Left ventricle myocardium inferior (tissue), 1 donor: ENCODE measurements around the gene CRIP2. TPM values are rescaled to one million over a fixed set of nuclear protein-coding genes. Genes with fewer than 3 reads are reported as not detected.
A peak's percentile ranks its signal among the peaks of the same experiment; 100 is the strongest.

Source experiments
- DNase-seq: peaks from one replicate; pipeline ENCODE4 v3.0.0-alpha.2; 2020
- H3K27ac ChIP-seq: fragments of 200-600 bp; replicated peaks from 2 replicates; pipeline ENCODE4 v1.8.0; 2021
- H3K27me3 ChIP-seq: fragments of 200-600 bp; 2 replicates; pipeline ENCODE4 v1.8.0; 2021; ENCODE audit warnings: low read depth
- H3K36me3 ChIP-seq: fragments of 200-600 bp; 2 replicates; pipeline ENCODE4 v1.8.0; 2021
- H3K4me1 ChIP-seq: fragments of 200-600 bp; 2 replicates; pipeline ENCODE4 v1.8.0; 2021
- H3K4me3 ChIP-seq: fragments of 200-600 bp; 2 replicates; pipeline ENCODE4 v1.8.0; 2021; ENCODE audit warnings: mild to moderate bottlenecking, moderate library complexity
- H3K9me3 ChIP-seq: fragments of 200-600 bp; replicated peaks from 2 replicates; pipeline ENCODE4 v1.8.0; 2021
- CTCF ChIP-seq: fragments of 200-600 bp; IDR thresholded peaks from 2 replicates; pipeline ENCODE4 v1.8.0; 2021; ENCODE audit warnings: antibody characterized with exemption, mild to moderate bottlenecking, borderline replicate concordance
- intact Hi-C: fragments of 100-400 bp; cut with micrococcal nuclease; formaldehyde crosslinking; loops from one replicate; pipeline ENCODE4 v1.11.0; 2022
- total RNA-seq: library from RNA; stranded (reverse); fragmentation: NEBNext Ultra II Directional; extraction: Animal tissue kit (Norgen Biotek cat#: 25700); gene quantifications from one replicate; pipeline ENCODE4 v1.2.1, GENCODE V29; 2021
- donor health status: DM: no; HTN: yes; CAD: no; lungs with severe emphysema.

The CRIP2 gene
- total RNA-seq, 1 donor from 2014 or later, result 1,068 TPM

GRCh38 chr14:105486974-105487448 lies 12.4 kb downstream of the CRIP2 start:
- no peak for TF ChIP-seq CTCF
- Histone ChIP-seq H3K27ac (peak overlapping the region; percentile 100), H3K4me1 (peaks cover 92% of the 10 kb centered on the region), H3K4me3 (peak overlapping the region; percentile 87), H3K9me3 (no peaks in the 10 kb centered on the region), H3K36me3 (no peaks in the 10 kb centered on the region), H3K27me3 (no peaks in the 10 kb centered on the region)
- DNase-seq, result peak; percentile 88
- intact Hi-C loops, result no loop called here

GRCh38 chr14:105487449-105487985 lies 12.9 kb downstream of the CRIP2 start:
- no peak for TF ChIP-seq CTCF
- intact Hi-C loops, result no loop called here
- Histone ChIP-seq H3K4me3 (peak overlapping the region; percentile 87), H3K4me1 (peaks cover 92% of the 10 kb centered on the region), H3K27me3 (no peaks in the 10 kb centered on the region), H3K9me3 (no peaks in the 10 kb centered on the region), H3K36me3 (no peaks in the 10 kb centered on the region), H3K27ac (peak overlapping the region; percentile 100)
- peak; percentile 67 for DNase-seq

- Histone ChIP-seq H3K4me1 (peaks cover 90% of the 10 kb centered on the region), H3K9me3 (no peaks in the 10 kb centered on the region), H3K27me3 (no peaks in the 10 kb centered on the region), H3K4me3 (peak overlapping the region; percentile 87), H3K27ac (peak overlapping the region; percentile 100), H3K36me3 (no peaks in the 10 kb centered on the region)
- intact Hi-C loops, result no loop called here
- peak; percentile 26 for DNase-seq
- TF ChIP-seq CTCF, result no peak
These were observed 13.6 kb downstream of the CRIP2 start for GRCh38 chr14:105487986-105488777.

- intact Hi-C loops, result no loop called here
- H3K4me1 ChIP-seq, result peaks cover 83% of the 10 kb centered on the region
These were observed 14.3 kb downstream of the CRIP2 start for GRCh38 chr14:105488781-105489541.

More at GRCh38 chr14:105488781-105489541, 14.3 kb downstream of the CRIP2 start:
- Histone ChIP-seq H3K36me3 (no peaks in the 10 kb centered on the region), H3K27me3 (no peaks in the 10 kb centered on the region), H3K4me3 (peak overlapping the region; percentile 87), H3K9me3 (no peaks in the 10 kb centered on the region), H3K27ac (peak overlapping the region; percentile 100)
- no peak for TF ChIP-seq CTCF
- DNase-seq, result peak; percentile 22
